T-helper 1 cell treated with Interleukin-12 subunit alpha and Interleukin-12 subunit beta and Interleukin-4 antibody, amounts not matched to agents 30 ng/mL and 1 ng/mL, for 36 hours (primary cell): Measurements from ENCODE around the gene RTP5. TPM values are rescaled to one million over a fixed set of nuclear protein-coding genes. Genes with fewer than 3 reads are reported as not detected.
"Not testable (repeated sequence)": the region's sequence is repeated elsewhere in the genome, so short reads cannot be mapped to it uniquely, and the experiment has no call there.

Source experiments
- intact Hi-C: fragments of 100-400 bp; cut with micrococcal nuclease; formaldehyde crosslinking; loops from one replicate; pipeline ENCODE4 v1.15.1; 2024
- total RNA-seq: library from RNA; stranded (reverse); gene quantifications from 2 replicates; pipeline ENCODE4 v1.2.3, GENCODE V29; 2022

The RTP5 gene
- total RNA-seq, 1 donor from 2014 or later = not detected

- intact Hi-C loops = loop anchor here (10.0 kb wide), 1 partner anchor 423 kb away; no protein-coding TSS in a partner anchor
These were observed 1.6 kb upstream of the RTP5 start for GRCh38 chr2:241867776-241868420.

DNA sequence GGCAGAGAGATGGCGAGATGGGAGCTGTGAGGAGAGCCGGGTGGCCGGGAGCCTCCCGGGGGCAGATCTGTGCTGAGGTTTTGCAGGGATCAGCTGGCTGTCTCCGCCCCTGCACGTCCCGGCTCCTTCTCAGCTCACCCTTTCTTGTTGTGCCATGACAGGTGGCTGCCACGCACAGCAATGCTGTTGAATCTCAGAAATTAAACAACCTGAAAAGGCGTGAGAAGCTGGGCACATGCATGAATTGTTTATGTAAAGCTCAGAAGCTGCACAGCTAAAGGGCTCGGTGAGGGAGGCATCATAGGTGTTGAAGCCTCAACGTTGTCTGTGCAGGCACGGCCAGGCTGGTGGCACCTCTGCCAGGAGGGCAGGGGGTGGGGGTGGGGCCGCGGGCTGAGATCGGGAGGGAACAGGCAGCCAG is 858 bp upstream of the RTP5 start:
- intact Hi-C loops = loop anchor here (10.0 kb wide), 1 partner anchor 424 kb away; no protein-coding TSS in a partner anchor

GRCh38 chr2:241870081-241870541 is 582 bp downstream of the RTP5 start:
- intact Hi-C loops = no loop called here

- intact Hi-C loops = no loop called here
These were observed 1.3 kb downstream of the RTP5 start for GRCh38 chr2:241870611-241871537.

DNA sequence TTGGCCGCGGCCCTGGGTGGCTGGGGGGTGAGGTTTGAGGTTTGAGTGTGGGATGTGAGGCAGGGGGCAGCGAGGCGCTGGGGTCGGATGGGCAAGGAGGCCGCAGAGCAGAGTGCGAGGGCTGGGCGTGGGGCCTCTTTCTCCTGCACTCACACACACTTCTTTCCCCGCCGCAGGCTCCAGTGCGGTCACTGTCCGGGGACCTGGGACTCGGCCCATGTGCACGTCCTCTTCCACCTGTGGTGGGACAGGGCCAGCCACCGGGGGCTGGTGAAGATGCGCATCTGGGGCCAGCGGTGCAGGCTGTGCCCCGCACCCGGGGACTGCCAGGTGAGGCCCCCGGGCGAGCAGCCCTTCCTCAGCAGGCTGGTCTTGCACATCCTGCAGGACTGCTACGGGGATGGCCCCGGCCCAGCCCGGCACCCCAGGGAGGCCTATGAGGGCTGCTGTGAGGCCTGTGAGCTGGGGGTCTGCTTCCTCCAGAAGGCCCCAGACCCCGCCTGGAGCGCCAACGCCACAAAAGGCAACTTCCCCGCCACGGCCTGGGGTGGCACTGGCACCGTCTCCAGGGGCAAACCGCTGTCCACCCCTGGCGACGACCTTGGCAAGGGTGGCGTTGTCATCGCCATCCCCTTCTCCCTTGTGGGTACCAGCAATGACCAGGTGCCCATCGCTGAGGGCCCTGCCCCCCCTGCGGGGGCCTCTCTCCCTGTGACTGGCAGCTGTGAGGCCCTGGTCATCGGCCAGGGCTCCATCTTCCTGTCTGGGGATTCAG is 2.2 kb downstream of the RTP5 start:
- intact Hi-C loops = no loop called here

DNA sequence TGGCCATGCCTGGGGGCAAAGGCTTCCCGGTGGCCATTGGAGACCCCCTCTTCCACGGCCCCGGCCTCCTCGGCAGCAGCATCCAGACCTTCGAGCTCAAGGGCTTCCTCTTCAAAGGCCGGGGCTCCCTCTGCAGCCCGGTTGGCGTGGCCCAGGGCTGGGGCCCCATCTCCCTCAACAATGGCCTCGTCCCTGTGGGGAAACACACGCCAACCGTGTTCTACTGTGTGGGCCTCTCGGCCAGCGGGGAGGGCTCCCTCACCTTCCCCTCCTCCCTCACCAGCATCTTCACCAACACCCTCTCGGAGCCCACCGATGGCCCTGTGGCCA is 2.7 kb downstream of the RTP5 start:
- intact Hi-C loops = no loop called here

- intact Hi-C loops = no loop called here
These were observed 3.7 kb downstream of the RTP5 start for GRCh38 chr2:241873081-241873802.

DNA sequence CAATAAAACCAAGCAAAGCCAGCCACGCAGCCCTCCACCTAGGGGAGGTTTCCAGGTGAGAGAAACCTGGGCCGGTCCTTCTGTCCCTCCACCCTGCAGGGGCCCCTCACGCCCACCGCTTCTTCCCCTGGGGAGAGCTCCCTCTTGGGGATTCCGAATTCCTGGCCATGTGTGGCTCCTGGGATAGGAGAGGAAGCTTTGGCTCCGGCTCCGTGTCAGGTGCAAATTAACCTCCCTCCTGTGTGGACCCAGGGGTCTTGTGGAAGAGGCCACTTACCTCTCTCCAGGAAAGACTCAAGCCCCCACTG is 4.2 kb downstream of the RTP5 start:
- intact Hi-C loops = no loop called here

GRCh38 chr2:241874277-241874925 is 4.9 kb downstream of the RTP5 start:
- intact Hi-C loops = no loop called here

- intact Hi-C loops = not testable (repeated sequence)
These were observed 6.4 kb downstream of the RTP5 start for GRCh38 chr2:241875754-241876527.

DNA sequence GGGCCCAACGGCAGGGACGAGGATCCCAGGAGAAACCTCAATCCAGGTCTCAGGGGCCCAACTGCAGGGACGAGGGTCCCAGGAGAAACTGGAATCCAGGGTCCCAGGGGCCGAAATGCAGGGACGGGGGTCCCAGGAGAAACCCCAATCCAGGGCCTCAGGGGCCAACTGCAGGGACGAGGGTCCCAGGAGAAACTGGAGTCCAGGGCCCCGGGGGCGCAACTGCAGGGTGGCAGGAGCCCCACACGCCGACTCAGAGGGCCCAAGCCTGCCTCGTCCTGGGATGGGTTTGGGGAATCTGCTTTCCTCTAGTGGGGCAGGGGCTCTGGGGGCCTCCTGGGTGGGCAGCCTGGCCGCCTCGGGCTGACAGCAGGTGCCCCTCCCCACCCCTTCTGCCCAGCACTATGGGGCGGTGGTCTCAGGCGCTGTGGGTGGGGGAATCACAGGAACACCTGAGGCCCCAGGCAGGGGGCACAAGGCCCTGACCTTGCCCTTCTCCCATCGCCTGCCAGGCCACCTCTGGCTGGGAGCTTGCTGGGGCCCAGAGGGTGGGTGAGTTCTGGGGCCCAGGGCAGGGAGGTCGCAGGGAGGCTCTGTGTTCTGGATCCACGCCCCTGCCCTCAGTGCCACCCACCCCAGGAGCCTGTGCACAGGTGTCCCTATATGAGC is 7.1 kb downstream of the RTP5 start:
- intact Hi-C loops = no loop called here

GRCh38 chr2:241877197-241877685 is 7.7 kb downstream of the RTP5 start:
- intact Hi-C loops = no loop called here

DNA sequence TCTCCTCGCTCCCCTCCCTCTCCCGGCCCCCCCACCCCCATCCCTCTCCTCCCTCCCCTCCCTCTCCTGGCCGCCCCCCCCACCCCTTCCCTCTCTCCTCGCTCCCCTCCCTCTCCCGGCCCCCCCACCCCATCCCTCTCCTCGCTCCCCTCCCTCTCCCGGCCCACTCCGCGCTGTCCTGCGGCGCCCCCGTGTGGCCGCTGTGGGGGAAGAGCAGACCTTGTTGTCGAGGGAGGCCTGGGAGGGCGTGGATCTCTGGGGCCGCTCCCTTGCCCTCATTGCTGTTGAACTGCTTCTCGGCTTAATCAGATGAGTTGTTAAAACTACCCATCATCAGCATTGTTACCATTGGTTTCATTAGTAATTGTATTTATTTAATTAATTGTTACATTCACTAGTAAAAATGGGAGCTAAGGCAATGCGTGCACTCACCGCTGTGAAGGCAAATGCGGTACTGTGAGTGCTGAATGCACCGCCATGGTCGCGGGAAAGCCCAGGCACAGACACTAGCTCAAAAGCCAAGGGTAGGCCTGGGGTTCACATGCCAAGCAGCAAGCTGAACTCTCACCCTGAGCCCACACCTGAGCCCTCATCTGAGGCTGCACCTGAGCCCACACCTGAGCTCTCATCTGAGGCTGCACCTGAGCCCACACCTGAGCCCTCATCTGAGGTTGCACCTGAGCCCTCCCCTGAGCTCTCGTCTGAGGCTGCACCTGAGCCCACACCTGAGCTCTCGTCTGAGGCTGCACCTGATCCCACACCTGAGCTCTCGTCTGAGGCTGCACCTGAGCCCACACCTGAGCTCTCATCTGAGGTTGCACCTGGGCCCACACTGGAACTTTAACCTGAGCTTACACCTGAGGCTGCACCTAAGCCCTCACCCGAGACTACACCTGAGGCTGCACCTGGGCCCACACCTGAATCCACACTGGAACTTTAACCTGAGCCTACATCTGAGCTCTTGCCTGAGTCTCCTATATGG is 8.8 kb downstream of the RTP5 start:
- intact Hi-C loops = no loop called here

- intact Hi-C loops = no loop called here
These were observed 9.8 kb downstream of the RTP5 start for GRCh38 chr2:241879326-241879725.

- intact Hi-C loops = loop anchor here (1.0 to 5.0 kb wide), 16 partner anchors 22 to 1315 kb away; partner anchors contain the start of genes ATG4B, CAPN10, D2HGDH and DTYMK
These were observed 11.0 kb downstream of the RTP5 start for GRCh38 chr2:241880311-241881073.

GRCh38 chr2:241882091-241882625 is 12.6 kb downstream of the RTP5 start:
- intact Hi-C loops = loop anchor here (5.0 kb wide), 1 partner anchor 1030 kb away; no protein-coding TSS in a partner anchor

DNA sequence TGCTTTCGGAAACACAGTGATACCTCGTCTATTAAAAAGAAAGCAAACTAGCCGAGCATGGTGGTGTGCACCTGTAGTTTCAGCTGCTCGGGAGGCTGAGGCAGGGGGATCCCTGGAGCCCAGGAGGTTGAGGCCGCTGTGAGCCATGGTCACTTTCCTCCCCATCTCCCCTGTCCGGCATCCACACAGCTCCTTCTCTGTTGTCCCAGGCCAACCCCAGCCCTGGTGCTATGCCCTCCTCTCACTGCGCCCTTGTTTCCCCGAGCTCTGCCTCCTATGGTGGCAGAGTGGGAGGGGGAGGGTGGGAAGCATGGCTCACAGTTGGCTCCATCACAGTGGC is 15.4 kb downstream of the RTP5 start:
- intact Hi-C loops = loop anchor here (5.0 kb wide), 1 partner anchor 1033 kb away; no protein-coding TSS in a partner anchor
